GM21528 (cell line): ENCODE results near the gene SPIN2A.
"Not testable (repeated sequence)": the region's sequence is repeated elsewhere in the genome, so short reads cannot be mapped to it uniquely, and the experiment has no call there.

Experiments used
- ATAC-seq: cut with Tn5 transposase; IDR thresholded peaks from one replicate; pipeline ENCODE4 v1.9.1; 2021; ENCODE audit warnings: mild to moderate bottlenecking, moderate library complexity; ENCODE audit not compliant: unreplicated experiment, low FRiP score

SPIN2A gene

DNA sequence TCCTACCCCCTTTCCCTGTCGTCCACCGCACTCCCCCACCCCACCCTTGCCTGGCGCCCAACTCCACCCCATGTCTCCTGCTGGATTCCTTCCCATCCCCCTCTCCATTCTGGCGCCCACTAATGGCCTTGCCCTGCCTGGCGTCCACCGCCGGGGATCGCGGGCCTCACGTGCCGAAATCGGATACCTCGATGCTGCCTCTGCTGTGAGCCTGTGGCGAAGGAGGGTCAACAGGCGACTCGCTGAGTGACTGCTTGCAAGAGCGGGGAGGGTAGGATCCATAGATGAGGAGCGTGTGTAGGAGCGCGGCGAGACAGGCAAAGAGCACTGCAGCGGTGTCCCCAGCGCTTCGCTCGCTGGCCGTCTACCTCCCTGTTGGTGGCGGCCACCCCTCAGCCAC is at the start of gene SPIN2A:
SPIN2A (minus strand) TSS at position 325 of the 400 bp plus-strand sequence. CDS start 800 bp downstream, outside the sequence.
- ATAC-seq, result not testable (repeated sequence)

DNA sequence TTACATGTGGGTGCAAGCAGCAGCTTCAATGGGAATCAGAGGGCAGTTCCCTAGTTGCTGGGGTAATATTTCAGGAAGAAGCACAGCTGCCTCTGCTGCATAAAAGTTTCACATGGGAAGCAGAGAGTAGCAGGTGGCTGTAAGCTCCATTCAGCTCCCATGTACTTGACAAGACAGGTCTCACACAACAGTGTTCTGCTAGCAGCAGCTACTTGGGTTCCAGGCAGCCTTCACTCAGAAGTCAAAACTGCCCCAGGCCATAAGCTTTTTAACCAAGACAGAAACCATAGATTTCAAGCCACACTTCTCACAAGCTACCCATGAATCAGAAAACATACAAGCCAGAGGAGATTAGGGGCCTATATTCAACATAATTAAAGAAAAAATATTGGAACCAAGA is 41.4 kb upstream of the SPIN2A start:
- no peak for ATAC-seq

DNA sequence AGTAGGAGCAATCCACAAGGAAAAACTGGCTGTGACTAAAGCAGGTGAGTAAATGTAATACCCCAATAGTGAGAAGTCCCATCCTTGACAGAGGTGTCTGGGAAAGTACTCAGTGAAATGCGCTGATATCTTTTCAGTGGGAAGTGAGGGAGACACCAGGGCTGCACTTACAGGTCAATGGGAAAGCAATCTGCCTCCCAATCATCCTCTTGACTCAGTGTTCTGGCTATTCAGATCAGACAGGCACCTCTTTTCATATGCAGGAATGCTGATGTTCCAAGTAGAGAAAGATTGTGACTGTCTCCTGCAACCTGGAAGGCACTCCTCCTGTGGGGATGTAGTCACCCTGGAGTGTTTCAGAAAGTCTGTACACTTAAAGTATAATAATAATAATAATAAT is 39.9 kb upstream of the SPIN2A start:
- no peak for ATAC-seq

DNA sequence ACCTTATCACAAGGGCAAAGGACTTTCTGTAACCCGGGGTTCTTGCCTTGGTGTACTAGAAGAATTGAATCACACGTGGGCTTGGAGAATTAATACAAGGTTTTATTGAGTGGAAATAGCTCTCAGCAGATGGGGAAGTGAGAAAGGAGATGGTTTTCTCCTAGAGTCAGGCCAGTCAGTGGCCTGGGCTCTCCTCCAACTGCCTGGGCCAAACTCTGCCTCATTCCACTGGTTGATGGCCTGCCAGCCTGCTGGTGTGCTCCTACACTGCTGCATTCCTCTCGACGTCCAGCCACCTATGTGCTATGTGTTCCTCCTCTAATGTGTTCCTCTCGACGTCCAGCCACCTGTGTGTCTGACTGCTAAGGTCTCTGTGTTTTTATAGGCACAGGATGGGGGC is 35.3 kb upstream of the SPIN2A start:
- ATAC-seq, result no peak

DNA sequence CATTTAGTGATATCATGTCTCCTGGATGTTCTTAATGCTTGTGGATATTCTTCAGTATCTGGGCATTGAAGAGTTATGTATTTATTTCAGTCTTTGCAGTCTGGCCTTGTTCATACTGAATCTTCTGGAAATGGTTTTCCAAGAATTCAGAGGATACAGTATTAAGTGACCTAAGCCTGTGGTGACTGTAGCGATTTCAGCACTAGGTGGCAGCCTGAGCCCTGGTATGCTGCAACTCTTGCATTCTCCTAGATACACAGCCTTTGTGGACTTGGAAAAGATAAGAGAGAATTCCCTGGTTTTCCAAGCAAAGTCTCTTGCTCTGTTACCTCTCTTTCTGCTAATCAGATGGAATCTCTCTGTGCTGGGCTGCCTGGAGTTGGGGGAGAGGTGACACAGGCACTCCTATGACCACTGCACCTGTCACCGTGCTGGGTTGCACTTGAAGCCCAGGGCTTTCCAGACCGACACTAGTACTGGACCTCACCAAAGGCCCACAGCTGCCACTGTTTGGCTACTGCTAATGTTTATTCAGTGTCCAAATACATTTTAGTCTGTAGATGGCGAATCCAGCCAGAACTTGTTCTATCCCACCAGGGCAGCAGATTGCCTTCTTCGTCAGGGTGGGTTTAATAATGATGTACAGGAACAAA is 19.3 kb upstream of the SPIN2A start:
- ATAC-seq, result no peak

DNA sequence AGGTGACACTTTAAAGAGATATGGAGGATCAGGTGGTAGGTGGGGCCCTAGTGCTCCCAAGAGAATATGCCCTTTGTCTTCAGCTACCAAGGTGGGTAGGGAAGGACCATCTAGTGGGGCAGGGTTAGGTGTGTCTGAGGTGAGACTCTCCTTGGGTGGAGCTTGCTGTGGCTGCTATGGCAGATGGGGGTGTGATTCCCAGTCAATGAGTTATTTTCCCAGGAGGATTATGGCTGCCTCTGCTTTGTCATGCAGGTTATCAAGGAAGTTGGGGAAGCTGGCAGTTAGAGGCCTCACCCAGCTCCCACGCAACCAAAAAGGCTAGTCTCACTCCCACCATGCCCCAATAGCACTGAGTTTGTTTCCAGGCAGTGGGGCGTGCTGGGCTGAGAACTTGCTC is 18.0 kb upstream of the SPIN2A start:
- no peak for ATAC-seq

DNA sequence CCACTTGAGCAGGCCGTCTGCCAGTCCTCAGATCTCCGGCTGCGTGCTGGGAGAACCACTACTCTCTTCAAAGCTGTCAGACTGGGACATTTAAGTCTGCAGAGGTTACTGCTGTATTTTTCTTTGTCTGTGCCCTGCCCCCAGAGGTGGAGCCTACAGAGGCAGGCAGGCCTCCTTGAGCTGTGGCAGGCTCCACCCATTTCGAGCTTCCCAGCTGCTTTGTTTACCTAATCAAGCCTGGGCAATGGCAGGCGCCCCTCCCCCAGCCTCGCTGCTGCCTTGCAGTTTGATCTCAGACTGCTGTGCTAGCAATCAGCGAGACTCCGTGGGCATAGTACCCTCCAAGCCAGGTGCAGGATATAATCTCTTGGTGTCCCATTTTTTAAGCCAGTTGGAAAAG is 15.0 kb upstream of the SPIN2A start:
- ATAC-seq, result not testable (repeated sequence)

DNA sequence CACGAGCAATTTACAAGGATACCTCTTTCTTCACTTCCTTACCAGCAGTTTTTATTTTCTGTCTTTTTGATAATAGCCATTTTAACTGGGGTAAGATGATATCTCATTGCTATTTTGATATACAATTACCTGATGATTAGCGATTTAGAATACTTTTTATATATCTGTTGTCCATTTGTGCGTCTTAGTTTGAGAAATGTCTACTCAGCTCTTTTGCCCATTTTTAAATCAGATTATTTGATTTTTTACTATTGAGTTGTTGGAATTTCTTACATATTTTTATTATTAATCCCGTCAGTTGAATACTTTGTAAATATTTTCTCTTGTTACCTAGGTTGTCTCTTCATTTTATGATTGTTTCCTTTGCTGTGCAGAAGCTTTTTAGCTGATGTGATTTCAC is 1.5 kb upstream of the SPIN2A start:
- no peak for ATAC-seq

DNA sequence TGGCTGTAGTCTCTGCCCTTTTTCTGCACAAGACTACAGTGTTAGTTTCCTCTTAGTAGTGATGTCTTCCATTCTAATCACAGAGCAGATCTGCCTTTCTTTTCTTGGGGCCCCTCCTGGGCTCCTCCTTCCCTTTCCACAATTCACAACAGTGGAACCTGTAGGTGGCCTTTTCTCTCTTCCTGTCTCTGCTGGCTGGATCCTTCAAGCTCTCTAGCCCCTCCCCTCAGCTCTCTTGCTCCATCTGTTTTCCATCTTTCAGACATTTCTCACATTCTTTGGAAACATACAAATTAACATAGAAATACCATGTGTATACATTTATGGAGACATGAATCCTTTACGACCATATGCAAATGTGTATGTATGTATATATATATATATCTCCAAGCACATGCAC is 304 bp upstream of the SPIN2A start:
- ATAC-seq, result no peak

DNA sequence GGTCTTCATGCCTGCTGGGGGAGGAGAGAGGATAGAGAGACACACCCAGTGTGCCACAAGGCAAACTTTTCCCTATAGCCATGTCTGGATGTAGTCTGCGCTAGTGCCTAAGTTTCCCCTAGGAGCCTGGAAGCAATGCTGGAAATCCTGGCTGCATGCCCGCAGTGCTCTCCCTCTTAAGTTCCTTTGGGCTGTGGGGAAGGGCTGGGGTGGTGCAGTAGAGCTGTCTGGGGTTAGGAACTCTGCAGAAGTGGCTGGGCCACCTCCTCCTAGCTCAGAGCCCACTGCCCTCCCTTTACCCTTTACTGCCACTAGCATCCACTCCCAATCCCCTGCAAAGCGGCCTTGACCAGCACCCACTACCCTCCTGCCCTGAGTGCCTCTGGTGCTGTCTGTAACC is 608 bp downstream of the SPIN2A start:
- ATAC-seq, result not testable (repeated sequence)

DNA sequence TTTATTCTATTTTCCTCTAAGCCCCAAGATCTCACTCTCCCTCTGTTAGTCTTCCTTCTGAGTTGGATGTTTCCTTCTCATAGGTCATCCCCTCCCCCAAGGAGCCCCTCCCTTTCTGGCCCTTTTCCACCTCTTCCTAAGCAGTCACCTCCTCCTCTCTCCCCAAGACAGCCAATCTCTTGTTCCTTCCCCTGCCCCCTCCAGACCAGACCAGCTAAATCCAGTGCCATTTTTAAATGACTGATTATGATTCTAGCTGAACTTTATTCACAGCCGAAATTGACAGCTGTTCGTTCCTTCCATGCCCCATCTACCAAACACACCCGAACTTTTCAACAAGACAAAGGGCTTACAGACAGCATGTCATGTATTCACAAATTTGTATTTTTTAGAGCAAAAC is 1.9 kb downstream of the SPIN2A start:
- no peak for ATAC-seq

DNA sequence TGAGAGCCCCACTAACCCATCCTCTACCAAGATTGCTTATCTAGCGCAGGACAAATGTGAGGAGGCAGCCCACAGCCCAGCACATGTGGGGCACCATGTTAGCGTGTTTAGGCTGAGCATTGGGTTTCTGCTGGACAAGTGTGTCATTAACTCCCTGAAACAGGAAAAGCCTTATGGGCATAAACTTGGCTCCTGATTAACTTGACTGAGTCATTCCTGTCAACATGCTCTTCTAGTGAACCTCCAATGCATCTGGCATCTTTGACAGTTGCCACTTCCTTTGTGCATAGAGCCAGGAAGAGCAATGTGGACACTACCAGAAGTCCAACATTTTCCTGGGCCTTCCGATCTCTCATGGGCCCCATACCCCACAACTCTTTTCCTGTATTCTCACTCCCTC is 2.5 kb downstream of the SPIN2A start:
- no peak for ATAC-seq

DNA sequence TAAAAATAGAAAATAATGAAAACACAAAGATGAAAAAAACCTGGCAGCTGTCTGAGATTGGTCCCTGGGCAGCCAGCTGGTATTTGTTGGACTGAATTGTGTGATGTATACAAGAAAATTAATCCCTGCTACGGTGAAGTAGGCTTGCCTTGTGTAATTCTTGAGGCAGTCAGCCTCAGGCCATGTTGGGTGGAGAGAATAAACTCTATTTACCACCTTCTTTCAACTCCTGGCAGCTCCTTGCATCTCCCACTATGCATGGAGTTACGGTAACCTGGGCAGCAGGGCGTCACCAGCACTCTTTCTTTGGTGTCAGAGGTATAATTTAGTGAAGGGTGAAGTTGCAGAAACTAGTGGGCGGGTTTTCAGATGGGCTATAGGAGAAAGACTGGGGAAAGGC is 3.5 kb downstream of the SPIN2A start:
- ATAC-seq, result no peak

DNA sequence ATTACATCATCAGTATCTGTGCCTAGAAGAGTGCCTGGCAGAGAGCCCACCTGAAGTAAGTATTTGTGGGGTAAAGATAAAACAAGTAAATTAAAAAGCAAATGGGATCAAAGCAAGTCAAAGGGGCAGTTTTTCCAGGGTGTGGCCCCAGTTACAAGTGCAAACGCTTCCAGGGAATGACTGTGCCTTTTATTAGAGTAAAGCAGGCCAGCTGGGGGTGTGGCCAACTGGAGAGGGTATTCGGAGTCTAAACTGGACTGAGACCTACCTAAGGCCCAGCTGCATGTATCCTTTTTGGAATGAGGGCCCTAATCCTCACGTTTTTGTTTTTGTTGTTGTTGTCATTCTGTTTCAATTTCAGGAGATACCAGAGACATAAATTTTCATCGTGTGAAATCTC is 3.9 kb downstream of the SPIN2A start:
- ATAC-seq, result not testable (repeated sequence)

DNA sequence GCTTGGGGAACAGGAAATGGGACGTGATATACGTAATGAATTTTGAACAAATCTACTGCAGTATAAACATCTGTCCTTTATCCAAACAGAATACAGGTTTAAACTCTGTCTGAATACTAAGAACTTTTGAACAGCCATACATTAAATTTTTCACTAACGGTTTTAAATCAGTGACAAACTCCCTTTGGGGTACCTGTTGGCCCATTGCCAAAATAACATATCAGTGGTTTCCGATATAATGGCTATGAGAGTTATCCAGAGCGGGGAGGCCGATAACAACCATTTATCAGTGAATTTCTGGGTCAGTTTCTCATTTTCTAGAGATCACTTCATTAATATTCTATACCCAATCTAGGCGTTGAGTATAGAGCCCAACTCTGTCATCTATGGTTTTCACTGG is 5.2 kb downstream of the SPIN2A start:
- no peak for ATAC-seq

DNA sequence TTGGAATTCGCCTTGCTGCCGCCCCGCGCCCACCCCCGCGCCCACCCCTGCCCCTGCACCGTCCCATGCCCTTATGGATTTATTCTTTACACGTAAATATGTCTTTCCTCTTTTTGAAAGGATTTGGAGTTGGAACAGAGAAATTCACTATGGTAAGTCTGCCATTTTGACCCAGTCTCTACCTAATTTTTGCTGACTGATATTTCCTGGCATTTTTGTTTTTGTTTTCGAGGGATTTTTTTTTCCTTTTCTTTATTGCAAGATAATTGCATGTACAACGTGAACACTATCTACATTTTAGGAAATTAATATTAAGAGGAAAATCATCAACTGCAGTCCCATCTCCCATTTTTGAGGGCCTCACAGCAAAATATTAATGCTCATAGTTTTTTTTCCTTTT is 15.4 kb downstream of the SPIN2A start:
- ATAC-seq, result no peak

DNA sequence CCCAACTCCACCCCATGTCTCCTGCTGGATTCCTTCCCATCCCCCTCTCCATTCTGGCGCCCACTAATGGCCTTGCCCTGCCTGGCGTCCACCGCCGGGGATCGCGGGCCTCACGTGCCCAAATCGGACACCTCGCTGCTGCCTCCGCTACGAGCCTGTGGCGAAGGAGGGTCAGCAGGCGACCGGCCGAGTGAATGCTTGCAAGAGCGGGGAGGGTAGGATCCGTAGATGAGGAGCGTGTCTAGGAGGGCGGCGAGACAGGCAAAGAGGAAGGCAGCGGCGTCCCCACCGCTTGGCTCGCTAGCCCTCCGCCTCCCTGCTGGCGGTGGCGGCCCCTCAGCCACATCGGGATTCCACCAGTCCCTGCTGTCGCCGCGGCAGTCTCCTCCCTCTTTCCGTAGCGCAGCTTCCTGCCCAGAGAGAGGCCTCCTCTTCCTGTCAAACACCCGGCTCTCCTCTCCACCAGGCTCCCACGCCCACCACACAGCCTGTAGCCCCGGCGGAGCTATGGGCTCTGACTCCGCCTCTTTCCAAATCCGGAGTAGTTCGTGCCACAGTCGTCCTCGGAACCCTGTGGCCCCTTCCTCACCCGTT is 15.9 kb downstream of the SPIN2A start, which contains the start of gene SPIN2B:
SPIN2B (minus strand) TSS at position 387 of the 594 bp plus-strand sequence.
- ATAC-seq, result peak; percentile 100

DNA sequence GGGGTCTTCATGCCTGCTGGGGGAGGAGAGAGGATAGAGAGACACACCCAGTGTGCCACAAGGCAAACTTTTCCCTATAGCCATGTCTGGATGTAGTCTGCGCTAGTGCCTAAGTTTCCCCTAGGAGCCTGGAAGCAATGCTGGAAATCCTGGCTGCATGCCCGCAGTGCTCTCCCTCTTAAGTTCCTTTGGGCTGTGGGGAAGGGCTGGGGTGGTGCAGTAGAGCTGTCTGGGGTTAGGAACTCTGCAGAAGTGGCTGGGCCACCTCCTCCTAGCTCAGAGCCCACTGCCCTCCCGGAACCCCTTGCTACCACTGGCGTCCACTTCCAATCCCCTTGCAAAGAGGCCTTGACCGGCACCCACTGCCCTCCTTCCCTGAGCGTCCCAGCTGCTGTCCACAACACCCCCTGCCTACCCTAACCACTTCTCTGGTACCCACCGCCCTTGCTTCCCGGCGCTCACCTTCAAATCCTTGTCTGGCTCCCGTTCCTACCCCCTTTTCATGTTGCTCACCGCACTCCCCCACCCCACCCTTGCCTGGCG is 16.5 kb downstream of the SPIN2A start:
- not testable (repeated sequence) for ATAC-seq

DNA sequence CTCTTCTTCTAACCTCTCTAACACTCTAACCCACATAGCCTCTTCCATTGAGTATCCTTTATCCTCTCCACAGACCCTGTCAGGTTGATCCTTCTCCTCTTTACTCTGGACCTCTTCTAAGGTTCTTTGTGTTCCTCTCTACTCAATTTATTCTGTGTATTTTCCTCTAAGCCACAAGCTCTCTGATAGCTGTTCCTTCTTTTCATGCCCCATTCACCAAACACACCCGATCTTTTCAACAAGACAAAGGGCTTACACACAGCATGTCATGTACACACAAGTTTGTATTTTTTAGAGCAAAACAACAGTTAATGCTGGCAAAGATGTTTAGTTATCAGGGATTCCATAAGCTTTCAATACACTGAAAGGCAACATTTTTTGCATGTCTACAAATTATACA is 17.8 kb downstream of the SPIN2A start:
- no peak for ATAC-seq

DNA sequence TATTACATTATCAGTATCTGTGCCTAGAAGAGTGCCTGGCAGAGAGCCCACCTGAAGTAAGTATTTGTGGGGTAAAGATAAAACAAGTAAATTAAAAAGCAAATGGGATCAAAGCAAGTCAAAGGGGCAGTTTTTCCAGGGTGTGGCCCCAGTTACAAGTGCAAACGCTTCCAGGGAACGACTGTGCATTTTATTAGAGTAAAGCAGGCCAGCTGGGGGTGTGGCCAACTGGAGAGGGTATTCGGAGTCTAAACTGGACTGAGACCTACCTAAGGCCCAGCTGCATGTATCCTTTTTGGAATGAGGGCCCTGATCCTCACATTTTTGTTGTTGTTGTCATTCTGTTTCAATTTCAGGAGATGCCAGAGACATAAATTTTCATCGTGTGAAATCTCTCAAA is 19.6 kb downstream of the SPIN2A start:
- ATAC-seq, result not testable (repeated sequence)

DNA sequence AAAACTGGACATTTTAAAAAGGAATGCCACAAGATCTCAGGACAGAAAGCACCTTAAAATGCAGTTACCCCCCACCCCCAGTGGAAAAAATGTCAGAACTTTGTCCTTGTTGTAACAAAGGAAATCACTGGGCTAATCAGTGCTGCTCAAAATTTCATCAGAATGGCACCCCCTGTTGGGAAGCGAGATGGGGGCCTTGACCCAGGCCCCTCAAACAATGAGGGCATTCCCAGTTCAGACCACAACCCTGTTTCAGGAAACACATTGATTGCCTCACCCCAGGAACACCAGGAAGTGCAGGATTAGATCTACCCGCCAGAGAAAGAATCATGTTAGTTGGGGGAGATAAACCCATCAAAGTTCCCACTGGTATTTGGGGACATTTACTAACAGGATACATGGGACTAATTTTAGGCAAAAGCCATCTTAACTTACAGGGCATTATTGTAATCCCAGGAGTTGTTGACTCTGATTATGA is 32.2 kb downstream of the SPIN2A start:
- ATAC-seq, result no peak

DNA sequence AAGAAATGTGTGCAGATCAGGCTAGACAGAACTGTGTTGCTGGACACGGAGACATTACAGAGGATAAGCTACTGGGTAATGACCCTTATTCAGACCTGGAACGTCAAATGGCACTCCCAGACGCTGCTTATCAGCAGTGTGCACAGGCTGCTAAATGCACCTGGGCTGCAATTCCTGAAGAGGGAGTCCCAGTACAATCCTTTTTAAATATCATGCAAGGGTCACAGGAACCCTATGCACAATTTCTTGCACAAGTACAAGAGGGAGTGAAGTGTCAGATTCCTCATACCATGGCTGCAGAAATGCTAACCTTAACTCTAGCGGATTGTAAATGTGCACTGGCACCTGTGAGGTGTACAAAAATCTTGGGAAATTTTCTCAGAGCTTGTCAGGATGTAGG is 32.8 kb downstream of the SPIN2A start:
- no peak for ATAC-seq
